SK-N-SH (cell line): Measurements from ENCODE around the gene SOX11. TPM values are rescaled to one million over a fixed set of nuclear protein-coding genes. Genes with fewer than 3 reads are reported as not detected.

Experiments
- CTCF ChIA-PET: fragments of 300-600, 350-600 bp; formaldehyde crosslinking; extraction: SDS; loops from one replicate; lab custom pipeline; 2021; lab: Yijun Ruan, JAX
- POLR2A ChIA-PET: fragments of 350-600 bp; sonication (Branson Sonifier 250); formaldehyde crosslinking; extraction: SDS; loops from one replicate; lab custom pipeline; 2020; ENCODE audit warnings: antibody characterized with exemption, inconsistent platforms; lab: Yijun Ruan, JAX
- DNase-seq: peaks from one replicate; pipeline ENCODE4 v3.0.0; 2012
- H2AFZ ChIP-seq: fragments of 200-600 bp; sonication (generic); 2 replicates; pipeline ENCODE4 v1.8.1; 2016; ENCODE audit warnings: antibody characterized with exemption, mild to moderate bottlenecking, low read depth
- H3F3A ChIP-seq: fragments of 200-600 bp; sonication (generic); replicated peaks from 2 replicates; pipeline ENCODE3; 2016; ENCODE audit warnings: antibody characterized with exemption, mild to moderate bottlenecking; ENCODE audit not compliant: insufficient read depth
- H3K27ac ChIP-seq, 2 experiments: fragments of 200-500 bp in 1 of 2; fragments of 200-600 bp in 1 of 2; sonication (Bioruptor generic) in 1 of 2; sonication (generic), shearing (Covaris generic) in 1 of 2; 2 replicates each; pipeline versions ENCODE4 v1.5.1 to v1.6.1; 2014 to 2016; ENCODE audit warnings: low read depth in 2 of 2, inconsistent platforms in 1 of 2, low read length in 1 of 2, mild to moderate bottlenecking in 1 of 2, mixed read lengths in 1 of 2
- H3K27me3 ChIP-seq: fragments of 200-600 bp; sonication (generic), shearing (Covaris generic); 2 replicates; pipeline ENCODE4 v1.6.1; 2016; ENCODE audit warnings: mixed run types; ENCODE audit not compliant: insufficient read depth
- H3K36me3 ChIP-seq, 2 experiments: fragments of 200-500 bp in 1 of 2; fragments of 200-600 bp in 1 of 2; sonication (Bioruptor generic) in 1 of 2; sonication (generic) in 1 of 2; replicated peaks in 1 of 2; 2 replicates each; pipeline versions ENCODE3 to v1.5.1; 2014 to 2016; ENCODE audit warnings: low read length in 1 of 2, mild to moderate bottlenecking in 1 of 2; ENCODE audit not compliant: insufficient read depth in 2 of 2, control insufficient read depth in 1 of 2
- H3K4me1 ChIP-seq, 2 experiments: fragments of 200-500 bp in 1 of 2; fragments of 200-600 bp in 1 of 2; sonication (Bioruptor generic) in 1 of 2; sonication (generic), shearing (Covaris generic) in 1 of 2; 2 replicates each; pipeline versions ENCODE4 v1.5.1 to v1.6.1; 2014 to 2016; ENCODE audit warnings: low read depth in 1 of 2, low read length in 1 of 2, mixed run types in 1 of 2; ENCODE audit not compliant: insufficient read depth in 2 of 2, control insufficient read depth in 1 of 2
- H3K4me2 ChIP-seq: fragments of 200-600 bp; sonication (generic), shearing (Covaris generic); 2 replicates; pipeline ENCODE4 v1.6.1; 2017; ENCODE audit warnings: mixed run types
- H3K4me3 ChIP-seq, 2 experiments: fragments of 200-500 bp in 1 of 2; fragments of 200-600 bp in 1 of 2; sonication (Bioruptor generic) in 1 of 2; sonication (generic), shearing (Covaris generic) in 1 of 2; 2 replicates each; pipeline versions ENCODE4 v1.5.1 to v1.8.1; 2014 to 2016; ENCODE audit warnings: low read depth in 2 of 2, inconsistent platforms in 1 of 2, low read length in 1 of 2, mild to moderate bottlenecking in 1 of 2, mixed read lengths in 1 of 2, moderate library complexity in 1 of 2
- H3K79me2 ChIP-seq: fragments of 200-600 bp; sonication (generic); 2 replicates; pipeline ENCODE4 v1.8.1; 2017; ENCODE audit warnings: mild to moderate bottlenecking; ENCODE audit not compliant: insufficient read depth
- H3K9ac ChIP-seq: fragments of 200-600 bp; sonication (generic); 2 replicates; pipeline ENCODE4 v1.6.1; 2017; ENCODE audit warnings: mixed run types
- H3K9me2 ChIP-seq: fragments of 200-600 bp; sonication (generic); 2 replicates; pipeline ENCODE4 v1.6.1; 2017; ENCODE audit warnings: mixed run types
- H3K9me3 ChIP-seq: fragments of 200-600 bp; sonication (generic); 2 replicates; pipeline ENCODE4 v1.6.1; 2017; ENCODE audit warnings: mixed run types, mild to moderate bottlenecking, moderate library complexity
- H4K20me1 ChIP-seq: fragments of 200-600 bp; sonication (generic); 2 replicates; pipeline ENCODE4 v1.6.1; 2017; ENCODE audit warnings: mild to moderate bottlenecking, mixed run types; ENCODE audit not compliant: insufficient read depth
- ELF1 ChIP-seq: IDR thresholded peaks from 2 replicates; pipeline ENCODE4 v1.4.0; 2012
- EP300 ChIP-seq, 2 experiments: IDR thresholded peaks; 2 replicates each; pipeline versions ENCODE4 v1.4.0 to v1.6.1; 2012; ENCODE audit warnings: borderline replicate concordance in 1 of 2, low read depth in 1 of 2, low read length in 1 of 2
- EZH2phosphoT487 ChIP-seq: fragments of 200-600 bp; sonication (generic); IDR thresholded peaks from 2 replicates; pipeline ENCODE4 v1.6.1; 2017; ENCODE audit warnings: low read depth, mixed run types, mild to moderate bottlenecking, antibody characterized with exemption, moderate library complexity, borderline replicate concordance
- FOXJ3 ChIP-seq: sonication (generic); formaldehyde crosslinking; IDR thresholded peaks from 2 replicates; pipeline ENCODE4 v1.5.1; 2020; ENCODE audit warnings: mild to moderate bottlenecking, missing genetic modification reagents
- FOXM1 ChIP-seq: IDR thresholded peaks from 2 replicates; pipeline ENCODE4 v1.4.0; 2012; ENCODE audit warnings: low read depth, mild to moderate bottlenecking
- GABPA ChIP-seq: IDR thresholded peaks from 2 replicates; pipeline ENCODE4 v1.4.0; 2012; ENCODE audit warnings: low read depth, mild to moderate bottlenecking
- GATA2 ChIP-seq: sonication (generic); formaldehyde crosslinking; IDR thresholded peaks from 2 replicates; pipeline ENCODE4 v1.5.0; 2020; ENCODE audit warnings: mild to moderate bottlenecking, missing genetic modification reagents
- JUND ChIP-seq: IDR thresholded peaks from 2 replicates; pipeline ENCODE4 v1.4.0; 2012
- MEF2A ChIP-seq: IDR thresholded peaks from 2 replicates; pipeline ENCODE4 v1.4.0; 2012; ENCODE audit warnings: low read depth, borderline replicate concordance
- NFIC ChIP-seq: IDR thresholded peaks from 2 replicates; pipeline ENCODE4 v1.4.0; 2012; ENCODE audit warnings: borderline replicate concordance
- NRF1 ChIP-seq: IDR thresholded peaks from 2 replicates; pipeline ENCODE4 v1.6.1; 2012; ENCODE audit warnings: low read depth, mild to moderate bottlenecking, low read length
- RAD21 ChIP-seq: IDR thresholded peaks from 2 replicates; pipeline ENCODE4 v1.6.1; 2012; ENCODE audit warnings: mild to moderate bottlenecking, low read length
- RXRA ChIP-seq: IDR thresholded peaks from 2 replicates; pipeline ENCODE4 v1.4.0; 2012; ENCODE audit warnings: low read depth, mild to moderate bottlenecking, borderline replicate concordance
- SIN3A ChIP-seq: IDR thresholded peaks from 2 replicates; pipeline ENCODE4 v1.6.1; 2012; ENCODE audit warnings: low read depth, mild to moderate bottlenecking, low read length, moderate library complexity, borderline replicate concordance
- SMC3 ChIP-seq: IDR thresholded peaks from 2 replicates; pipeline ENCODE4 v1.6.1; 2012; ENCODE audit warnings: low read depth, low read length, improper control_type of control experiment
- TAF1 ChIP-seq: IDR thresholded peaks from 2 replicates; pipeline ENCODE4 v1.6.1; 2012; ENCODE audit warnings: low read depth, mild to moderate bottlenecking, low read length, moderate library complexity, borderline replicate concordance
- TCF12 ChIP-seq: IDR thresholded peaks from 2 replicates; pipeline ENCODE4 v1.4.0; 2012
- YY1 ChIP-seq: IDR thresholded peaks from 2 replicates; pipeline ENCODE4 v1.4.0; 2012; ENCODE audit warnings: low read depth, mild to moderate bottlenecking
- WGBS: methylation state at CpG from one replicate; pipeline ENCODE4 v1.1.6; 2017; ENCODE audit warnings: low lambda C conversion rate; 5-methylcytosine and 5-hydroxymethylcytosine counted together
- polyA plus RNA-seq, 3 experiments: library from polyadenylated mRNA; depleted of rRNA; stranded (reverse); fragments of >200 nt; gene quantifications; 2 replicates each; pipeline ENCODE4 v1.2.3, GENCODE V29; 2012
- TF ChIP-seq, protein P1 (sequence below): IDR thresholded peaks from 2 replicates; pipeline ENCODE4; 2012
- TF ChIP-seq, protein P2 (sequence below): IDR thresholded peaks from 2 replicates; pipeline ENCODE4 v1.4.0; 2012; ENCODE audit warnings: low read depth, borderline replicate concordance
- TF ChIP-seq, protein P3 (sequence below): IDR thresholded peaks from 2 replicates; pipeline ENCODE4 v1.4.0; 2012; ENCODE audit warnings: low read depth, borderline replicate concordance
- TF ChIP-seq, protein P4 (sequence below): fragments of 150-350 bp; IDR thresholded peaks from 2 replicates; pipeline ENCODE4 v1.6.1; 2016; ENCODE audit warnings: mild to moderate bottlenecking, low read depth, low read length
- TF ChIP-seq, protein P5 (sequence below): fragments of 200-600 bp; sonication (generic); IDR thresholded peaks from 2 replicates; pipeline ENCODE4 v1.6.1; 2017; ENCODE audit warnings: antibody characterized with exemption, mild to moderate bottlenecking, moderate library complexity

SOX11 gene
- 2.9 and 3.4 TPM in 2 replicates for polyA plus RNA-seq (2012; rRNA removed)
- polyA plus RNA-seq (2012; cell fraction: cytosol; rRNA removed) = 2.1 TPM in 2 replicates
- 5.6 and 6.5 TPM in 2 replicates for polyA plus RNA-seq (2012; cell fraction: nucleus; rRNA removed)

DNA sequence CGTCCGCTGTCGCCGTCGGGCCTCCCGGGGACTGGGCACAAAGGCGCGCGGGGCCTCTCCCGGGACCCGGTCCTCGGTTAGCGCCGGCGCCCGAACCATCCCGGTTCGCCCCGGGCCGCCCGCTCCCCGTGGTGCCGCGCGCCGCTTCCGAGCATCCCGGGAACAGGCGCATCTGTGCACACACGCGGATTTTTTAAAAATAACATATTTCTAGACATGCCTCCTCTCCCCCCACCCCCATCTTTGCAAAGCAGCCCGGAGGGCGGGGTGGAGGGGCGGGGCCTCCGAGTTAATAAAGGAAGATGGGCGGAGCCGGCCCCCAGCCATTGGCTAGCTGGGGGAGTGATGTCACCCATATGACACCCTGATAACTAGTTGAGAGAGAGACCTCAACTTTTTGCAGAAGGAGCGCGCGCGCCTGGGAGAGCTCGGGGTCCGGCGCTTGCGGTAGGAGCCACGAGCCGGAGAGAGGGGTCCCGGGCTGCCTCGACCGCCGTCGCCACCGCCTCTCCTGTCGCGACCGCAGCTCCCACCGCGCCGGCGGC lies at the start of gene SOX11:
TSS of gene SOX11 (plus strand) at position 400 of the 545 bp plus-strand sequence. CDS start 338 bp downstream, outside the sequence.
- Histone ChIP-seq H2AFZ (peak within 1 kb of the TSS; percentile 87), H3K9me3 (no peaks in the 10 kb centered on the region), H3F3A (peaks cover 18% of the 10 kb centered on the region), H3K79me2 (peaks cover 58% of the 10 kb centered on the region), H4K20me1 (peaks cover 34% of the 10 kb centered on the region), H3K4me2 (peak within 1 kb of the TSS; percentile 89), H3K36me3 (no peaks in the 10 kb centered on the region), H3K9ac (peak within 1 kb of the TSS; percentile 86), H3K4me3 (peak within 1 kb of the TSS; percentile 91 to 95), H3K27me3 (no peaks in the 10 kb centered on the region), H3K27ac (peak within 1 kb of the TSS; percentile 84 to 92), H3K9me2 (no peaks in the 10 kb centered on the region), H3K4me1 (peaks cover 0 to 7% of the 10 kb centered on the region in 2 experiments; a peak in 2 of 4 replicates)
- 11% methylated on average over 30 of the region's 60 CpGs for WGBS
- ChIA-PET POLR2A (interaction anchor here (0.6 to 1.9 kb wide), 9 partner anchors 26 to 929 kb away, joined by 3 to 7 read pairs (median 3); no protein-coding TSS in a partner anchor), CTCF (interaction anchor here (0.8 to 2.3 kb wide), 22 partner anchors 9 to 1338 kb away, joined by 3 to 14 read pairs (median 4); no protein-coding TSS in a partner anchor)
- DNase-seq = peak; percentile 99
- TF ChIP-seq RAD21 (no peak; the same call in 1 of the 2 replicates), NFIC (no peak), GABPA (no peak), FOXM1 (no peak), ELF1 (no peak), NRF1 (no peak; the same call in 1 of the 2 replicates), RXRA (no peak), EP300 (IDR thresholded peaks at IDR 0.05; ENCODE audit: borderline replicate concordance in 1 of 2, low read depth in 1 of 2, low read length in 1 of 2) (peak in 1 of 2 experiments; percentile 15; a peak in 1 of 4 replicates), MEF2A (no peak), JUND (0 out of 2 replicates have a peak, but pooled peaks have one; percentile 8), SMC3 (no peak), TAF1 (peak; percentile 92), FOXJ3 (CRISPR knock-in tag) (no peak), EZH2phosphoT487 (no peak), GATA2 (CRISPR knock-in tag) (no peak), TCF12 (0 out of 2 replicates have a peak, but pooled peaks have one; percentile 24), YY1 (peak; percentile 21), SIN3A (0 out of 2 replicates have a peak, but pooled peaks have one; percentile 10)
- TF ChIP-seq, protein P1, sequence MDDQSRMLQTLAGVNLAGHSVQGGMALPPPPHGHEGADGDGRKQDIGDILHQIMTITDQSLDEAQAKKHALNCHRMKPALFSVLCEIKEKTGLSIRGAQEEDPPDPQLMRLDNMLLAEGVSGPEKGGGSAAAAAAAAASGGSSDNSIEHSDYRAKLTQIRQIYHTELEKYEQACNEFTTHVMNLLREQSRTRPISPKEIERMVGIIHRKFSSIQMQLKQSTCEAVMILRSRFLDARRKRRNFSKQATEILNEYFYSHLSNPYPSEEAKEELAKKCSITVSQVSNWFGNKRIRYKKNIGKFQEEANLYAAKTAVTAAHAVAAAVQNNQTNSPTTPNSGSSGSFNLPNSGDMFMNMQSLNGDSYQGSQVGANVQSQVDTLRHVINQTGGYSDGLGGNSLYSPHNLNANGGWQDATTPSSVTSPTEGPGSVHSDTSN = peak; percentile 34
- TF ChIP-seq, protein P2, sequence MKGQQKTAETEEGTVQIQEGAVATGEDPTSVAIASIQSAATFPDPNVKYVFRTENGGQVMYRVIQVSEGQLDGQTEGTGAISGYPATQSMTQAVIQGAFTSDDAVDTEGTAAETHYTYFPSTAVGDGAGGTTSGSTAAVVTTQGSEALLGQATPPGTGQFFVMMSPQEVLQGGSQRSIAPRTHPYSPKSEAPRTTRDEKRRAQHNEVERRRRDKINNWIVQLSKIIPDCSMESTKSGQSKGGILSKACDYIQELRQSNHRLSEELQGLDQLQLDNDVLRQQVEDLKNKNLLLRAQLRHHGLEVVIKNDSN = no peak
- TF ChIP-seq, protein P3, sequence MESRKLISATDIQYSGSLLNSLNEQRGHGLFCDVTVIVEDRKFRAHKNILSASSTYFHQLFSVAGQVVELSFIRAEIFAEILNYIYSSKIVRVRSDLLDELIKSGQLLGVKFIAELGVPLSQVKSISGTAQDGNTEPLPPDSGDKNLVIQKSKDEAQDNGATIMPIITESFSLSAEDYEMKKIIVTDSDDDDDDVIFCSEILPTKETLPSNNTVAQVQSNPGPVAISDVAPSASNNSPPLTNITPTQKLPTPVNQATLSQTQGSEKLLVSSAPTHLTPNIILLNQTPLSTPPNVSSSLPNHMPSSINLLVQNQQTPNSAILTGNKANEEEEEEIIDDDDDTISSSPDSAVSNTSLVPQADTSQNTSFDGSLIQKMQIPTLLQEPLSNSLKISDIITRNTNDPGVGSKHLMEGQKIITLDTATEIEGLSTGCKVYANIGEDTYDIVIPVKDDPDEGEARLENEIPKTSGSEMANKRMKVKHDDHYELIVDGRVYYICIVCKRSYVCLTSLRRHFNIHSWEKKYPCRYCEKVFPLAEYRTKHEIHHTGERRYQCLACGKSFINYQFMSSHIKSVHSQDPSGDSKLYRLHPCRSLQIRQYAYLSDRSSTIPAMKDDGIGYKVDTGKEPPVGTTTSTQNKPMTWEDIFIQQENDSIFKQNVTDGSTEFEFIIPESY = no peak
- TF ChIP-seq, protein P4, sequence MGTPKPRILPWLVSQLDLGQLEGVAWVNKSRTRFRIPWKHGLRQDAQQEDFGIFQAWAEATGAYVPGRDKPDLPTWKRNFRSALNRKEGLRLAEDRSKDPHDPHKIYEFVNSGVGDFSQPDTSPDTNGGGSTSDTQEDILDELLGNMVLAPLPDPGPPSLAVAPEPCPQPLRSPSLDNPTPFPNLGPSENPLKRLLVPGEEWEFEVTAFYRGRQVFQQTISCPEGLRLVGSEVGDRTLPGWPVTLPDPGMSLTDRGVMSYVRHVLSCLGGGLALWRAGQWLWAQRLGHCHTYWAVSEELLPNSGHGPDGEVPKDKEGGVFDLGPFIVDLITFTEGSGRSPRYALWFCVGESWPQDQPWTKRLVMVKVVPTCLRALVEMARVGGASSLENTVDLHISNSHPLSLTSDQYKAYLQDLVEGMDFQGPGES = no peak
- TF ChIP-seq, protein P5, sequence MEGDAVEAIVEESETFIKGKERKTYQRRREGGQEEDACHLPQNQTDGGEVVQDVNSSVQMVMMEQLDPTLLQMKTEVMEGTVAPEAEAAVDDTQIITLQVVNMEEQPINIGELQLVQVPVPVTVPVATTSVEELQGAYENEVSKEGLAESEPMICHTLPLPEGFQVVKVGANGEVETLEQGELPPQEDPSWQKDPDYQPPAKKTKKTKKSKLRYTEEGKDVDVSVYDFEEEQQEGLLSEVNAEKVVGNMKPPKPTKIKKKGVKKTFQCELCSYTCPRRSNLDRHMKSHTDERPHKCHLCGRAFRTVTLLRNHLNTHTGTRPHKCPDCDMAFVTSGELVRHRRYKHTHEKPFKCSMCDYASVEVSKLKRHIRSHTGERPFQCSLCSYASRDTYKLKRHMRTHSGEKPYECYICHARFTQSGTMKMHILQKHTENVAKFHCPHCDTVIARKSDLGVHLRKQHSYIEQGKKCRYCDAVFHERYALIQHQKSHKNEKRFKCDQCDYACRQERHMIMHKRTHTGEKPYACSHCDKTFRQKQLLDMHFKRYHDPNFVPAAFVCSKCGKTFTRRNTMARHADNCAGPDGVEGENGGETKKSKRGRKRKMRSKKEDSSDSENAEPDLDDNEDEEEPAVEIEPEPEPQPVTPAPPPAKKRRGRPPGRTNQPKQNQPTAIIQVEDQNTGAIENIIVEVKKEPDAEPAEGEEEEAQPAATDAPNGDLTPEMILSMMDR = no peak
